ENCODE data around the gene XIST. TPM values are rescaled to one million over a fixed set of nuclear protein-coding genes. Genes with fewer than 3 reads are reported as not detected.

XIST gene
- total and polyA plus RNA-seq, 10 of the 15 experiments (the other 5 are each of a cell fraction or from before 2014, with no cell fraction given): 39.1 to 787 (median 91.3) TPM

- peak; percentile 10; the same call in 1 of the 2 replicates for TF ChIP-seq ZNF687 (IDR thresholded peaks at IDR 0.05)
- TF ChIP-seq POLR2AphosphoS5 (IDR thresholded peaks at IDR 0.05; ENCODE audit: low read length): peak; percentile 76; the same call in 1 of the 2 replicates
- peak; percentile 42; the same call in 1 of the 2 replicates for TF ChIP-seq RFX5 (IDR thresholded peaks at IDR 0.05; ENCODE audit: low read depth, low read length)
- peak; percentile 24 for TF ChIP-seq MEF2B (IDR thresholded peaks at IDR 0.05; ENCODE audit: partially characterized antibody, poor library complexity, severe bottlenecking)
- TF ChIP-seq USF1 (IDR thresholded peaks at IDR 0.05; ENCODE audit: borderline replicate concordance, extremely low read length, insufficient read depth, low read depth, low read length): peak; percentile 76
- peak; percentile 66 for TF ChIP-seq CREM (IDR thresholded peaks at IDR 0.05; ENCODE audit: low read depth)
- no peak for TF ChIP-seq JUND (IDR thresholded peaks at IDR 0.05; ENCODE audit: low read depth, low read length)
- peak; percentile 41; the same call in 1 of the 2 replicates for TF ChIP-seq DPF2 (IDR thresholded peaks at IDR 0.05)
- TF ChIP-seq SIX5 (IDR thresholded peaks at IDR 0.05; ENCODE audit: low read depth, low read length, severe bottlenecking): peak; percentile 50
- peak; percentile 65; the same call in 1 of the 2 replicates for TF ChIP-seq IRF3 (IDR thresholded peaks at IDR 0.05)
Observed at GRCh38 chrX:73851014-73852009, 1.2 kb downstream of the XIST start (continued).
